ENCODE data around the gene RAB26.
A peak's percentile ranks its signal among the peaks of the same experiment; 100 is the strongest.

The RAB26 gene

DNA sequence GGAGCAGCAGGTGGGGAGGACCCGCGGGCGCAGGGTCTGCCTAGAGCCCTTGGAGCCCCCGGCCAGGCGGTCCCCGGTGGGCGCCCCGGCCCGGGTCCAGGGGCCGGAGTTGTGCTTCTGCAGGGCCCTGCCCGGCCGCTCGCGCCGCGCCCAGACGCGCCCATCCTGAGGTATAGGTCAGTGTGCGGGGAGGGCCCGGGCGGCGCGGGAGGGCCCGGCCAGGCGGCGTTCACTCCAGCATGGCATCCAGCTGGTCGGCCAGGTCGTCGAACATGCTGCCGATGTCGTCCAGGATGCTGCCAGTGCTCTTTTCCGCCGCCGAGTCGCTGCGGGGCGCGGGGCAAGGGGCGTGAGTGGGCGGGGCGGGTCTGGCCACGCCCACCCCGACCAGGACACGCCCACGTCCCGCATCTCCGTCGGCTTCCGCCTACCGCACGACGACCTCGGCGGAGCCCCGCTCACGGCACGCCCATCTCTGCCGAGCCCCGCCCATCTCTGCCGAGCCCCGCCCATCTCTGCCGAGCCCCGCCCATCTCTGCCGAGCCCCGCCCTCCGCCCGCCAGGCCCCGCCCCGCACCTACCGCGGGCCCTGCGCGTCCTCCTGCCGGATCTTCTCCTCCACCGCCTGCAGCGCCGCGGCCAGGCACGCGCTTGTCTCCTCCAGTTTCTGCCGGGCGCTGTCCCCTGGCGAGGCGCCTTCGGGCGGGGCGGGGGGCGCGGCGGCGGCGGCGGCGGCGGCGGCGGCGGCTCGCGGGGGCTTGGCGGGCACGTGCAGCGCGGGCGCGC is 30.1 kb downstream of the RAB26 start:
- DNase-seq (ENCODE audit: low read depth), result no peak

DNA sequence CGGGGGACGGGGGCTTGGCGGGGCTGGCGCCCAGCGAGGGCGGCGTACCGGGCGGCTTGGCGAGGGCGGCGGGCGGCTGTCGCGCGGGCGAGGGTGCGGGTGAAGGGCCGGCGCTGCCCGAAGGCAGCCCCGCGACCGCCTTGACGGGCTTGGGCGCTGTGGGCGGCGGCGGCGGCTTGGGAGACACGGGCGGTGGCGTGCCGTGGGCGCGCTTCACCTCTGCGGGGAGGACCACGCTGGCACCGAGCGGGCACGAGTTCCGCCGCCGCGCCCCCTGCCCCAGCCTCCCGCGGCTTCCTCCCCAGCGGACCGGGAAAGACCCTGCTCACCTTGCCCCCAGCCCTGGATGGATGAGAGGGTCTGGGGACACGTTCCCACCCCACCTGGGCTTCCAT is 30.7 kb downstream of the RAB26 start:
- no peak for DNase-seq (ENCODE audit: low read depth)

DNA sequence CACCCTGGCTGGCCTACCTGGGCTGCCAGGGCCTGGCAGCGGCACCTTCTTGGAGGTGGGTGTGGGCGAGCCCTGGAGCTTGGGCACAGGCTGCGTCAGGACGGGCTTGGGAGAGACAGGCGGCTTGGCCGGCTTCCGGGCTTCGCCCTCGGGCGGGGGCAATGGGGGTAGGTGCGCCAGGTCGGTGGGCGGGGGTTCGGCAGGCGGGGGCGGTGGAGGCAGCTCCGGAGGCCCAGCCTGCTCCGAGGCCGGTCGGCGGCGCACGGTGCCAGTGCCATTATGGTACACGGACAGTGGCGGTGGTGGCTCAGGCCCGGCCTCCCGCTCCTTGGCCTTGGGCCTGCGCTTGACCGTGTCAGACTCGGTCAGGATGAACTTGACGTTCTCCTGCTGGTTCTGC is 31.2 kb downstream of the RAB26 start:
- DNase-seq (ENCODE audit: low read depth), result no peak

DNA sequence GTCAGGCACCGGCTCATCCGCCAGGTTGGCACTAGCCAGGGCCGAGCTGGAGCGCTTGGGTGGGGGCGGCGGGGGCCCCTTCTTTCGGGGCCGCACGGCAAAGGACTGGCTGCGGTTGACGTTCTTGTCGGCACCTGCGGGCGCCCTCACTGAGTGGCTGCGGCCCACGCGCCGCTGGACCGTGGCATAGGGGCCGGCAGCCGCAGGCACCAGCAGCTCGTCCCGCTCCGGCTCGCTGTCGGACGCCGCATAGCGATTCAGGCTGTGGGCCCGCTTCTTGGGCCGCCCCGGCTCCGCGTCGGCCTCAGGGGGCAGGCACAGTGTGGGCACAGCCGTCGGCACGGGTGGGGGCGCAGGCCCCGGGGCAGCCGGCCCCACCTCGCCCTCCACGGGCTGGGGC is 32.0 kb downstream of the RAB26 start:
- no peak for DNase-seq (ENCODE audit: low read depth)

- DNase-seq (ENCODE audit: low read depth), result no peak
These were observed 32.8 kb downstream of the RAB26 start for GRCh38 chr16:2180962-2181923.

DNA sequence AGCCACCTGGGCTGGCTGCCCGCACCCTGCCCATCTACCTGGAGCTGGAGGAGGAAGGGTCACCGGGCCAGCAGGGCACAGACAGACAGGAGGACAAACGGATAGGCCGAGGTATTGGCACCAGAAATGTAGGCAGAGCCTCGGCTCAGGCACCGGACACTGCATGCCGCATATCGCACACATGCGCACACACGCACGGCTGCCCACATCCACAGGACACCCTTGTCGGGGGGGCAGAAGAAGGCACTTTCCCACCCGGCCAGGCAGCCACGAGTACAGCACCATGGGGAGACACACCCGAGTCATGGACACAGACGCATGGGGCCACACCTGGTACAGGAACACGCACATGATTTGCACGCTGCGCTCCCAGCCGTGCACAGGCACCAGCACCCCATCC is 33.5 kb downstream of the RAB26 start:
- no peak for DNase-seq (ENCODE audit: low read depth)

DNA sequence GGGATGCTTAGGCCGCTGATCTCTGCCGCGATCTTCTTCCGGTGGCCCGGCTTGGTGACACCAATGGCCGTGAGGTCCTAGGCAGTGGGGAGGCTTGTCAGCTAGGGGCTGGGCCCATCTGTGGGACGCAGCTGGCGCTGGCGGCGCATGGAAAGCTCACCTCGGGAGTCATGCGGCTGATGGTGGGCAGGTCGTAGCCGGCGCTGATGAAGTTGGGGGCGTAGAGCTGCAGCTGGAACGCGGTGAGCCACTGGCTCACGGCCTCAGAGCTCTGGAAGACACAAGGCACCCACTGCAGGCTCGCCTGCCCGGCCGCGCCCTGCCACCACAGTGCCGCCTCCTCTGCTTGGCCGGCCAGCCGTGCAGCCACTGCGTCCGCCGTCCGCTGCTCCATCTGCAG is 35.2 kb downstream of the RAB26 start:
- no peak for DNase-seq (ENCODE audit: low read depth)

DNA sequence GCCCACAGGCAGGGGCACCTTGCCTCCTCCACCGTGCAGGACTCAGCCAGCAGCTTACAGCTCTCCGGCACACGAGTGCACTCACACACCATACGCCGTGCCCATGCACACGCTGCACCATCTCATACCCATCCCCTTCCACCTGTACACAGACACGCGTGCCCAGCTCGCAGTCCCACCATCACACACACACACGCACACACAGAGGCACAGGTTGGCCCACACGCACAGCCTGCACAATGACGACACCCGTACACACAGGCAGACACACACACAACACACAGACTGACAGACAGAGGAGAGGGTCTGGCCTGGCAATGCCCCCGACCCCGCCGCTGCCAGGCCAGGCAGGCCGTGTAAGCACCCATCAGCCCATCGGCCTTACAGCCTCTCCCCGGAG is 35.9 kb downstream of the RAB26 start:
- DNase-seq (ENCODE audit: low read depth), result no peak

DNA sequence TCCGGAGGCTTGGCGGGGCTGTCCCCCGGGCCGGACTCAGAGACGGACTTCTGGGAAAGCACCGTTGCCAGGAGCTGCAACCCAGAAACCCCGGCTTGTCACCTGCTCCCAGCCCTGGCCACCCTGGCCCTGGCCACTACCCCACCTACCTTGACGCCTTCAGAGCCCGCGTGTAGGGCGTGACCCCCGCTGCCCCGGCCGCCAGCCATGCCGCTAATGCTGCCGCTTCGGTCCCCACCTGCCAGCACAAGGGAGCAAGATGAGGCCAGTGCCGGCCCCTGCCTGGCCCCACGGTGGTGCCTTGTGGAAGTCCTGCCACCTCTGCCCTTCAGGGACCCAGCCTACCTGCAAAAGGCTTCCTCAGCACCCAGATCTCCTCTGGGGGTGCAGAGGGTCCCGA is 36.5 kb downstream of the RAB26 start:
- DNase-seq (ENCODE audit: low read depth), result no peak

- no peak for DNase-seq (ENCODE audit: low read depth)
These were observed 37.6 kb downstream of the RAB26 start for GRCh38 chr16:2186064-2186463.

- DNase-seq (ENCODE audit: low read depth), result no peak
These were observed 38.1 kb downstream of the RAB26 start for GRCh38 chr16:2186505-2186904.

- DNase-seq (ENCODE audit: low read depth), result no peak
These were observed 38.8 kb downstream of the RAB26 start for GRCh38 chr16:2187212-2187611.

DNA sequence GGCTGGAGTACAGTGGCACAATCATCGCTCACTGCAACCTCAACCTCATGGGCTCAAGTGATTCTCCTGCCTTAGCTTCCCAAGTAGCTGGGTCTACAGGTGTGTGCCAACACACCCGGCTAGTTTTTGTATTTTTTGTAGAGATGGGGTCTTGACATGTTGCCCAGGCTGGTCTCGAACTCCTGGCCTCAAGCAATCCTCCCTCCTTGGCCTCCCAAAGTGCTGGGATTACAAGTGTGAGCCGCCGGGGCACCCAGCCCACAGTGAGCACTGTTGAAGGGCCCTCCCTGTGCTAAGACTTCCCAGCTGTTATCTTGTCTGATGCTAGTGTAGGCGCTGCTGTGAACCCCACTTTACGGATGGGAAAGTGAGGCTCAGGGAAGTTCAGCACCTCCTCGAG is 40.0 kb downstream of the RAB26 start:
- no peak for DNase-seq (ENCODE audit: low read depth)

DNA sequence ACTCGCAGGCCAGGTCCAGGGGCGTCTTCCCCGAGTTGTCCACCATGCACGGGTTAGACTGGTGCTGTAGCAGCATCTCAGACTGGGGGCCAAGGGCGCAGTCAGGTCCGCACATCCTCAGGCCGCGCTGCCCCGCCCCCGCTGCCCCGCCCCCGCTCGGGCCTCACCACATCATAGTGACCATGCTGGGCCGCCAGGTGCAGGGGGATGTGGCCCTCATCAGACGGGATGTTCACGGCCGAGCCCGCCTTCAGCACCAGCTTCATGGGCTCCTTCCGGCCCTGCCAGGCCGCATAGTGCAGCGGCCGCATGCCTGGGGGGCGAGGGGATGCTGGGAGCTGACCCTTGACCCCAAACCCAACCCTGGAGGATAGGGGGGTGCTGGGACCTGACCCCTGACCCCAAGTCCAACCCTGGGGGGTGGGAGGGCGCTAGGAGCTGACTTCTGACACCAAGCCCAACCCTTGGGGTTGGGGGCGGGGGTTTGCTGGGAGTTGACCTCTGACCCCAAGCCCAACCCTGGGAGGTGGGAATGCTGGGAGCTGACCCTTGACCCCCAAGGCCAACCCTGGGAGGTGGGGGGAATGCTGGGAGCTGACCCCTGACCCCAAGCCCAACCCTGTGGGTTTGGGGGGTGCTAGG is 40.9 kb downstream of the RAB26 start:
- no peak for DNase-seq (ENCODE audit: low read depth)

GRCh38 chr16:2190002-2190658 is 41.7 kb downstream of the RAB26 start:
- no peak for DNase-seq (ENCODE audit: low read depth)

GRCh38 chr16:2190659-2191445 is 42.4 kb downstream of the RAB26 start:
- DNase-seq (ENCODE audit: low read depth), result no peak

DNA sequence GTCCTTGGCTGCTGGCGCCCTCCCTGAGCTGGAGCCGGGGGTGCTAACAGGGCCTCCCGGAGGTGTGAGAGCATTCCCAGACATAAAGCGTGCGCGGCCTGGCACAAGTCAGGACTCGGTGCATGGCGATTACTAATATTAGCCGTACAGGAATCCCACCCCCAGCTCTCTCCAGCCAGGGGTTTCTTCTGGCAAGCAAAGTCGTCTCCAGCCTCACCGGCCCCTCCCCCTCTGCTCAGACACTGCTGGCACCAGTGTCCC is 43.0 kb downstream of the RAB26 start:
- DNase-seq (ENCODE audit: low read depth), result no peak

GRCh38 chr16:2194166-2194834 is 45.9 kb downstream of the RAB26 start:
- no peak for DNase-seq (ENCODE audit: low read depth)

- DNase-seq (ENCODE audit: low read depth), result peak; percentile 25
These were observed 46.5 kb downstream of the RAB26 start for GRCh38 chr16:2194852-2195321.

DNA sequence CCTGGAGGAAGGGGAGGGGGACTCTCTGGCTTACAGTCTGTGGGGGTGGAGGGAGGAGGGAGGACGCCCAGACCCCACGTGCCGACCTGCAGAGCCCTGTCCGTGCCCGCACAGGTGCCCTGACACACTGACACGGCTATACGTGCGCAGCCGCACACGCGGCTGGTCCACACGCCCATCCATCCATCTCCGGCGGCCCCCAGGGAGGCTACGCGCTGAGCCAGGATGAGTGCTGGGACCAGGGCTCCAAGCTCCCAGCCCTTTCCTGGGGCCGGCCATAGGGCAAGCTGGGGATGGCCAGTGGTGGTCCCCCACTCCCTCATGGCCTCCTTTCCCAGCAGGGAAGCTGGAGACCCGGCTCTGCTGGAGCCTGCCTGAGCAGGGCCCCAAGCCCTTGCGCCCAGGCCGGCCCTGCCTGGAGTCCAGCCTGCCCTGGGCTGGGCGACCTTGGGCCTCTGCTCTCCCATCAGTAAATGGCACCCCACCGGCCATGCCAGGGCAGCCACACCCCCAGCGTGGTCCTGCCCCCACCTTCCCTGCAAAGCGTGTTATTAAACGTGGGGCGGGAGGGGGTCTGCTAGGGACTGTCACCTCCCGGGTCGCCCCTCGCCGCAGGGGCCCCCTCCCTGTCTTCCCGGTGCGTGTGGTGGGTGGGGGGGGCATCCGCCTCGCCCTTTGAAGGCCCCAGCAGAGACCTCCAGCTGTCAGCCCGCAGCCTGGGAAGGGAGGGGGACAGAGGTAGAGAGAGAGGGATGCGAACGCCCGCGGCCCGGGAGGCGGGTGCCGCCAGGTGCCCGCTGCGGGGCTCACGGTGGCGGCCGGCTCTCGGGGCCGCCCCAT is 47.1 kb downstream of the RAB26 start:
- DNase-seq (ENCODE audit: low read depth), result no peak

All from stimulated activated CD8-positive, alpha-beta memory T cell treated with anti-CD3 and anti-CD28 coated beads, Interleukin-12 subunit alpha, Interleukin-12 subunit beta, amount 100 ng/mL, for 1 hour (primary cell).